ENCODE results near the gene PIGW.

PIGW gene

DNA sequence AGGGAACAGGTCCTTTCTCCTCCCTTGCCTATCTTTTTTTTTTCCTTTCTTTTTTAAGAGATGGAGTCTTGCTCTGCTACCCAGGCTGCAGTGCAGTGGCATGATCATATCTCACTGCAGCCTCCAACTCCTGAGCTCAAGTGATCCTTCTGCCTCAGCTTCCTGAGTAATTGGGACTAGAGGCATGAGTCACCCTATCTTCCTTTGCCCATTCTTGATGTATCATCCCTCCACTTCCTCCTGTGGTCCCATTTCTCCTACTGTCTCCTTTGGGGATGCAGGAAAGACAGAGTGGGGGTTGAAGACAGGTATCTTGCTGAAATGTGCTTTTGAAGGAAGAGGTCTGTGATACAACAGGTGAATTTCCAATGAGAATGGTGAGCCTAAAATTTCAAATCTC lies 5.7 kb upstream of the PIGW start:
- H3K9ac ChIP-seq (ENCODE audit: low read depth, low read length, poor library complexity) = no peak overlapping the region
- H3K18ac ChIP-seq (ENCODE audit: low read length) = no peak overlapping the region
- H2BK5ac ChIP-seq (ENCODE audit: low read length) = no peak overlapping the region
- H2AFZ ChIP-seq (ENCODE audit: low read length) = no peak overlapping the region
- H2BK120ac ChIP-seq (ENCODE audit: low read depth, low read length) = no peak overlapping the region
- H2BK15ac ChIP-seq (ENCODE audit: low read length) = no peak overlapping the region
- H3K23ac ChIP-seq (ENCODE audit: low read depth, low read length, poor library complexity) = no peak overlapping the region
- H3K27me3 ChIP-seq (ENCODE audit: control insufficient read depth in 3 of 3, insufficient read depth in 3 of 3, low read depth in 1 of 3, low read length in 3 of 3) = no peaks in the 10 kb centered on the region
- H3K14ac ChIP-seq (ENCODE audit: low read length) = no peak overlapping the region
- no peak overlapping the region for H3K4me3 ChIP-seq (ENCODE audit: low read length in 2 of 2)
- no peak overlapping the region for H2BK12ac ChIP-seq (ENCODE audit: low read length)
- H3K4me2 ChIP-seq (ENCODE audit: insufficient read depth, low read length, poor library complexity, severe bottlenecking) = no peak overlapping the region
- H3K27ac ChIP-seq (replicated peaks; ENCODE audit: low read length) = no peak overlapping the region
- H2AK5ac ChIP-seq (ENCODE audit: low read depth, low read length) = no peak overlapping the region
- no peak for DNase-seq (ENCODE audit: low spot score)
- no peak overlapping the region for H4K91ac ChIP-seq (ENCODE audit: low read depth, low read length, poor library complexity)
- peaks cover 3 to 4% of the 10 kb centered on the region in 2 donors for H3K4me1 ChIP-seq (ENCODE audit: control insufficient read depth in 2 of 2, insufficient read depth in 1 of 2, low read depth in 1 of 2, low read length in 2 of 2)
- no peaks in the 10 kb centered on the region for H3K9me3 ChIP-seq (replicated peaks in 1 of 2; ENCODE audit: control insufficient read depth in 2 of 2, insufficient read depth in 1 of 2, low read depth in 1 of 2, low read length in 2 of 2)
- peaks cover 48 to 94% of the 10 kb centered on the region in 2 donors for H3K36me3 ChIP-seq (replicated peaks in 1 of 2; ENCODE audit: control insufficient read depth in 2 of 2, insufficient read depth in 2 of 2, low read length in 2 of 2)
- H3K79me1 ChIP-seq (ENCODE audit: low read depth, low read length) = no peaks in the 10 kb centered on the region
- no peak overlapping the region for H4K8ac ChIP-seq (ENCODE audit: low read depth, low read length)
- H3K4ac ChIP-seq (ENCODE audit: low read length) = no peak overlapping the region

DNA sequence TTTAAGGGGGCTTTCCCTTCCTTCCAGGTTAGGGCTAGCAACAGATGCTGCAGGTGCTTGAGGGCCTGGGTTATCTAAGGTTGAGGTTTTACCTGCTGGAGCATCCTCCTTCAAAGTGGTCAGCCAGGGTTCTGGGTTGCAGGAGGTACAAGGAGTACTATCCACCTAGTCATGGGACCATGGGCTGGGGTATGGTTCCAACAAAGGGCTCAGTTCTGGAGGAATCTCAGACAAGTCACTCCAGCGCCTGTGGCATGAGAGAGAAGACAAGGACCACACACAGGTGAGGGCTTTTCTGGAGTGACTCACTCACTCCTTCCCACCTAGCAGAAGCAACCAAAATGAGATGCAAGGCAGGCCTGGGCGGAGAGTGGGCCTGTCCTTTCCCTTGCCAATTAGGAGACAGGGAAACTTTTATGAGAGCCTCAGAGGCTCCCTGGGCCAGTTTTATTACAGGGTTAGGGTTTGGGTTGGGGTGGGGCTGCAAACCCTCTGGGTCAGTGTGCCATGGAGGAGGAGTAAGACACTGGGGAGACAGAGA lies 2.3 kb upstream of the PIGW start:
- WGBS, 2 donors (ENCODE audit: extremely low coverage in 2 of 2, insufficient read length in 2 of 2, insufficient replicate concordance in 1 of 2) = no CpG with 5 or more reads among the region's 2 CpGs
- Histone ChIP-seq H3K4me2 (ENCODE audit: insufficient read depth, low read length, poor library complexity, severe bottlenecking) (no peak overlapping the region), H2BK5ac (ENCODE audit: low read length) (no peak overlapping the region), H3K36me3 (replicated peaks in 1 of 2; ENCODE audit: control insufficient read depth in 2 of 2, insufficient read depth in 2 of 2, low read length in 2 of 2) (peaks cover 29 to 71% of the 10 kb centered on the region in 2 donors), H3K4ac (ENCODE audit: low read length) (no peak overlapping the region), H2AK5ac (ENCODE audit: low read depth, low read length) (no peak overlapping the region), H2BK15ac (ENCODE audit: low read length) (no peak overlapping the region), H3K18ac (ENCODE audit: low read length) (no peak overlapping the region), H3K9ac (ENCODE audit: low read depth, low read length, poor library complexity) (no peak overlapping the region), H2BK12ac (ENCODE audit: low read length) (no peak overlapping the region), H3K27me3 (ENCODE audit: control insufficient read depth in 3 of 3, insufficient read depth in 3 of 3, low read depth in 1 of 3, low read length in 3 of 3) (no peaks in the 10 kb centered on the region), H3K23ac (ENCODE audit: low read depth, low read length, poor library complexity) (no peak overlapping the region), H3K14ac (ENCODE audit: low read length) (no peak overlapping the region), H3K4me1 (ENCODE audit: control insufficient read depth in 2 of 2, insufficient read depth in 1 of 2, low read depth in 1 of 2, low read length in 2 of 2) (peaks cover 5 to 8% of the 10 kb centered on the region in 2 donors), H2AFZ (ENCODE audit: low read length) (no peak overlapping the region), H2BK120ac (ENCODE audit: low read depth, low read length) (no peak overlapping the region), H3K27ac (replicated peaks; ENCODE audit: low read length) (no peak overlapping the region), H4K8ac (ENCODE audit: low read depth, low read length) (no peak overlapping the region), H3K9me3 (replicated peaks in 1 of 2; ENCODE audit: control insufficient read depth in 2 of 2, insufficient read depth in 1 of 2, low read depth in 1 of 2, low read length in 2 of 2) (no peaks in the 10 kb centered on the region), H4K91ac (ENCODE audit: low read depth, low read length, poor library complexity) (no peak overlapping the region), H3K4me3 (ENCODE audit: low read length in 2 of 2) (no peak overlapping the region), H3K79me1 (ENCODE audit: low read depth, low read length) (no peaks in the 10 kb centered on the region)
- DNase-seq (ENCODE audit: low spot score) = no peak

DNA sequence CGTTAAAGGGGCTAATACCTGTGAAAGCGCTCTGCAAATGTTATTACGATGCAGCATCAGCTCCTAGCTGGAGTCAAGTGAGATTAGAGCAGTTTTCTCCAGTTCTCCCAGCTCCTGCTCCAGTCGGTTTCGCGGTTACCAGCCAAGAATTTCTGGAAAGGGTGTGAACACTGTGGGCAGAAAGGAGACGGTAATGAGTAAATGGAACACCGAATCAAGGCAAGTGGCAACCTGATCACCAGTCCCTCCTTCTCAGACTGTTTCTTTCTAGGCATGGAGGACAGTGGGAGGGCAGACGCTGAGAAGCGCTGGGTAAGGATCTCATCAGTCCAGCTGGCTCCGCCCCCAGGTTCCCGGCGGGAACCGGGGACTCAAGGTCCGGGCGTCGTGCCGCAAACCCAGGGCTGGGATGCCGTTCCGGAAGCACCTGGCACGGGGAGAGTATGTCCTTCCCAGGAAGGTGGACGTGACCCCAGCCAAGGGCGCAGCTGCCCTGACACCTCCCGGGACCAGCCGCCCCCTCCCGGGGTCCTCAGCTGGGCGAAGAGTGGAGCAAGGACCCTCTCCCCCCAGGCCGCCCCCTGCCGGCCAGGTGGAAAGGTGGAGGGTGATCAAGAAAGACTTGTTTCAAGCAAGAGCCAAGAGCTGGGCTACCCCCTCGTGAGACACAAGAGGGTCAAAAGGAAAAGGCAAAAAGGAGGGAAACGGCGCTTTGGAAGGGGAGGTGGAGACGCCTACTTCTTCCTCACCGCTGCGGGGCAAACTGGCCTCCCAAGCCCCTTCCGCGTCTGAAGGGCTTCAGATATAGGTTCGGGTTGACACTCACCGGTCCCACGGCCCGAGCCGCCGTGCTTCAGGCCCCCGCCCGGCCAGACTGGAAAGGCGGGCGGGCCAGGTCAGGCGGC lies 600 bp upstream of the PIGW start:
- no peaks in the 10 kb centered on the region for H3K79me1 ChIP-seq (ENCODE audit: low read depth, low read length)
- peak overlapping the region; percentile 94 for H3K9ac ChIP-seq (ENCODE audit: low read depth, low read length, poor library complexity)
- H2AFZ ChIP-seq (ENCODE audit: low read length) = peak overlapping the region; percentile 94
- no peak overlapping the region for H3K14ac ChIP-seq (ENCODE audit: low read length)
- peaks cover 25 to 73% of the 10 kb centered on the region in 2 donors for H3K36me3 ChIP-seq (replicated peaks in 1 of 2; ENCODE audit: control insufficient read depth in 2 of 2, insufficient read depth in 2 of 2, low read length in 2 of 2)
- no peak overlapping the region for H2BK12ac ChIP-seq (ENCODE audit: low read length)
- H3K4me3 ChIP-seq (ENCODE audit: low read length in 2 of 2) = peak overlapping the region; percentile 86 to 98
- no peaks in the 10 kb centered on the region for H3K27me3 ChIP-seq (ENCODE audit: control insufficient read depth in 3 of 3, insufficient read depth in 3 of 3, low read depth in 1 of 3, low read length in 3 of 3)
- H3K9me3 ChIP-seq (replicated peaks in 1 of 2; ENCODE audit: control insufficient read depth in 2 of 2, insufficient read depth in 1 of 2, low read depth in 1 of 2, low read length in 2 of 2) = no peaks in the 10 kb centered on the region
- H4K8ac ChIP-seq (ENCODE audit: low read depth, low read length) = no peak overlapping the region
- H4K91ac ChIP-seq (ENCODE audit: low read depth, low read length, poor library complexity) = peak overlapping the region; percentile 48
- H2BK120ac ChIP-seq (ENCODE audit: low read depth, low read length) = no peak overlapping the region
- WGBS, 2 donors (ENCODE audit: extremely low coverage in 2 of 2, insufficient read length in 2 of 2, insufficient replicate concordance in 1 of 2) = no CpG with 5 or more reads among the region's 48 CpGs
- peak overlapping the region; percentile 99 for H3K4me2 ChIP-seq (ENCODE audit: insufficient read depth, low read length, poor library complexity, severe bottlenecking)
- H3K4me1 ChIP-seq (ENCODE audit: control insufficient read depth in 2 of 2, insufficient read depth in 1 of 2, low read depth in 1 of 2, low read length in 2 of 2) = peaks cover 5 to 8% of the 10 kb centered on the region in 2 donors
- H3K18ac ChIP-seq (ENCODE audit: low read length) = peak overlapping the region; percentile 98
- peak overlapping the region; percentile 77 for H3K23ac ChIP-seq (ENCODE audit: low read depth, low read length, poor library complexity)
- no peak overlapping the region for H3K4ac ChIP-seq (ENCODE audit: low read length)
- peak overlapping the region; percentile 93 for H2BK15ac ChIP-seq (ENCODE audit: low read length)
- peak; percentile 72 for DNase-seq (ENCODE audit: low spot score)
- no peak overlapping the region for H2AK5ac ChIP-seq (ENCODE audit: low read depth, low read length)
- H3K27ac ChIP-seq (replicated peaks; ENCODE audit: low read length) = peak overlapping the region; percentile 91
- H2BK5ac ChIP-seq (ENCODE audit: low read length) = peak overlapping the region; percentile 89

DNA sequence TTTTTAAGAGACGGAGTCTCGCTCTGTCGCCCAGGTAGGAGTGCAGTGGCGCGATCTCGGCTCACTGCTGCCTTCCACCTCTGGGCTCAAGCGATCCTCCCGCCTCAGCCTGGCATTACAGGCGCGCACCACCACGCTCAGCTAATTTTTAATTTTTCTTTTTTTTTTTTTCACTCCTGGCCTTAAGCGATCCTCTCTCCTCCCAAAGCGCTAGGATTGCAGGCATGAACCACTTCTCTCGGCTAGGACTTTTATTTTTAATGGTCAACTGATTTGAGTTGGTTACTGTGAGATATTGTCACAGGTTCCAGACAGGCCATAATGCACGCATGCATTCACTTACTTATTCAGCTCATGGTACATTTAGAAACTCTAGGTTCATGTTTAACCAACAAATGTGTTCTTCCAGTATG lies 888 bp downstream of the PIGW start:
- H3K4me1 ChIP-seq (ENCODE audit: control insufficient read depth in 2 of 2, insufficient read depth in 1 of 2, low read depth in 1 of 2, low read length in 2 of 2) = peaks cover 5 to 8% of the 10 kb centered on the region in 2 donors
- H2AK5ac ChIP-seq (ENCODE audit: low read depth, low read length) = no peak overlapping the region
- no peak overlapping the region for H3K27ac ChIP-seq (replicated peaks; ENCODE audit: low read length)
- H4K8ac ChIP-seq (ENCODE audit: low read depth, low read length) = no peak overlapping the region
- no peak overlapping the region for H3K14ac ChIP-seq (ENCODE audit: low read length)
- H3K36me3 ChIP-seq (replicated peaks in 1 of 2; ENCODE audit: control insufficient read depth in 2 of 2, insufficient read depth in 2 of 2, low read length in 2 of 2) = peaks cover 23 to 69% of the 10 kb centered on the region in 2 donors
- peak overlapping the region; percentile 77 for H3K23ac ChIP-seq (ENCODE audit: low read depth, low read length, poor library complexity)
- no peak overlapping the region for H2BK5ac ChIP-seq (ENCODE audit: low read length)
- no peak overlapping the region for H2BK12ac ChIP-seq (ENCODE audit: low read length)
- DNase-seq (ENCODE audit: low spot score) = no peak
- H3K9ac ChIP-seq (ENCODE audit: low read depth, low read length, poor library complexity) = no peak overlapping the region
- no peaks in the 10 kb centered on the region for H3K27me3 ChIP-seq (ENCODE audit: control insufficient read depth in 3 of 3, insufficient read depth in 3 of 3, low read depth in 1 of 3, low read length in 3 of 3)
- no peak overlapping the region for H2BK15ac ChIP-seq (ENCODE audit: low read length)
- no peak overlapping the region for H2BK120ac ChIP-seq (ENCODE audit: low read depth, low read length)
- WGBS, 2 donors (ENCODE audit: extremely low coverage in 2 of 2, insufficient read length in 2 of 2, insufficient replicate concordance in 1 of 2) = no CpG with 5 or more reads among the region's 15 CpGs
- no peak overlapping the region for H3K18ac ChIP-seq (ENCODE audit: low read length)
- peak overlapping the region; percentile 90 for H3K4me2 ChIP-seq (ENCODE audit: insufficient read depth, low read length, poor library complexity, severe bottlenecking)
- H3K4me3 ChIP-seq (ENCODE audit: low read length in 2 of 2) = peak overlapping the region; percentile 86 to 98
- H3K79me1 ChIP-seq (ENCODE audit: low read depth, low read length) = no peaks in the 10 kb centered on the region
- no peaks in the 10 kb centered on the region for H3K9me3 ChIP-seq (replicated peaks in 1 of 2; ENCODE audit: control insufficient read depth in 2 of 2, insufficient read depth in 1 of 2, low read depth in 1 of 2, low read length in 2 of 2)
- no peak overlapping the region for H4K91ac ChIP-seq (ENCODE audit: low read depth, low read length, poor library complexity)
- H3K4ac ChIP-seq (ENCODE audit: low read length) = no peak overlapping the region
- H2AFZ ChIP-seq (ENCODE audit: low read length) = peak overlapping the region; percentile 94
